HG02610 (cell line): ENCODE results near the gene MSN.
A peak's percentile ranks its signal among the peaks of the same experiment; 100 is the strongest.
"Not testable (repeated sequence)": the region's sequence is repeated elsewhere in the genome, so short reads cannot be mapped to it uniquely, and the experiment has no call there.

Experiments
- ATAC-seq: cut with Tn5 transposase; IDR thresholded peaks from one replicate; pipeline ENCODE4 v1.9.1; 2021; ENCODE audit warnings: mild to moderate bottlenecking, moderate library complexity; ENCODE audit not compliant: unreplicated experiment

MSN gene

DNA sequence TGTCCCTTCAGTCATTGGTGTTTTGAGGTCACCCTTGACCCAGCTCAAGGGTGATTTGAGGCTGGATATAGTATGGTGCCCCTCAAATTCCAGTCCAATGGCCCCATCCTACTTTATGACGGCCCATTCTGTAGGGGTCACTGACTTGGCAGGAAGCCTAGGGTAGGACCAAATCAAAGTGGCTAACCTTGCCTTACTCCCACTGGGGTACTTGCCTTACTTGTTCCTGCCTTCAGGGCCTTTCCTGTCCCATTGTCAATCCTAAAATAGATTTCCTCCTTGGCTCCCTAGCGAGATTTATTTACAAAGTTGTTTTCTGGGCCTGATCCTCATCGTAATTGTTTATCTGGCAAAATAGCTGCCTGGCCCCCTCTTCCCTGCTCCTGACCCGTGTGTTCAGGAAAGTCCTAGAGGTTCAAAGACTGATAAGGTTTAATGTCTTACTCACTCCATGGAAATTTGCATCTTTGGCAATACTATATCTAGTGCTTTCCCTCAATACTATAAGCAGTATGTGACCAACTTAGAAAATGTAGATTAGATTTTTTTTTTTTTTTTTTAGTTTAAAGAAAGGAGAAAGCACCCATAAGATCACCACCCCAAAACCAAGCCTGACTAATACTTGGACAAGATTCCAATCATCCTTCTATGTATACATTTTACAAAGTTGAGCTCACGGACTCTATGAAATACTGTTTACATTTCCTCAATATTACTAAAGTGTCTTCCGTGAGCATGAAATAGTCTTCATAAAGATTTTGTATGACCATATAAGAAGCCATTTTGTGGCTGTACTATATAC lies 44.8 kb downstream of the MSN start:
- ATAC-seq: no peak

DNA sequence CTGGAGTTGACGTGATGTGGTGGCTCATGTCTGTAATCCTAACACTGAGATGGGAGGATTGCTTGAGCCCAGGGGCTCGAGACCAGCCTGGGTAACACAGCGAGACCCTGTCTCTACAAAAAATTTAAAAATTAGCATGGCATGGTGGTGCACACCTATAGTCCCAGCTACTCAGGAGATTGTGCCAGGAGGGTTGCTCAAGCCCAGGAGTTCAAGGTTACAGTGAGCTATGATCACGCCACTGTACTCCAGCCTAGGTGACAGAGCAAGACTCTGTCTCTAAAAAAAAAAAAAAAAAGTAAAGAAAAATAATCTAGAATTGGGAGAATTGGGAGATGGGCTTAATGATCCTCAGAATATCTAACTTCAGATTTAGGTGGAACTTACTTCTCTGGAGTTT lies 51.1 kb downstream of the MSN start:
- ATAC-seq: no peak

DNA sequence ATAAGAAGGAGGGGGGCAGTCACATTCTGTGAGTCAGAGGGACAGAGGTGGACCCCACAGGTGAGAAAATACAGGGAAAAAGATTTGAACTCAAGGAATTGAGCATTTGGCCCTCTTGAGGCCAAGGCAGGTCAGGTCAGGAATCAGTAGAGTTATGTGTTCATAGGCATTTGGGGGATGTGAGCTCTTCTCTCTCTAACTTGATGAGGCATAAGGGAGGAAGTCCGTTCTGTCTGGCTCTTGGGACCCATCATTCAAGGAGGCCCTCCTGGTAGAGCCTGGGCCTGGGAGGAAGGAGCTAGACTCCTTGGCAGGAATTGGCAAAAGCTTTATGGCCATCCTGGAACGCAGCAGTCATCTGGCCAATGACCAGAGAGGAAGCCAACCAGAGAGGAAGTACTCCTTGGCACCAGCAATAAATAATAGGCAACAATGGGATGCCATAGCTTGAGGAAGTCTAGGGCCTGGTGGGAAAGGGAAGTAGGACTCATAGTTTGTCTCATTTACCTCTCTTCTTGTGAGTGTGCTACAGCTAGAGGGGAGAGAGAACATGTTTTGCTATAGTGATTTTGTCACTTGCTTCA lies 53.0 kb downstream of the MSN start:
- no peak for ATAC-seq

DNA sequence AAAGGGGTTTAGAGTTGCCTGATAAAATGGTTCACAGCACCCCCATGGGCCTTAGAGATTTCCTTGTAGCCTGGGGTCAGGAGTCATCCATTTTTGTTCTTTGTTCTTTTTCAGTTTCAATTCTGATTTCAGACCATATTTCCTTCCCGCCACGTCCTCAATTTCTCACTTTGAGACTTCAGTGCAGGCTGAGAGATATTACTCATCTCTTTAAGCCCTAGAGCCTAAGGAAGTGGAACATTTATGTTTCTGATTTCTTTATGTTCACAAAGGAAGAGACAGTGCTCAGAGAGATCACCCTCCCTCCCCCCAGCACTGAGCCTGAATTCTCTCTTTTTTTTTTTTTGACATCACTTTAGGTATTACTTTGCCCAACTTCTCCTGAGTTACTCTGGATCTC lies 56.3 kb downstream of the MSN start:
- ATAC-seq: peak; percentile 84

DNA sequence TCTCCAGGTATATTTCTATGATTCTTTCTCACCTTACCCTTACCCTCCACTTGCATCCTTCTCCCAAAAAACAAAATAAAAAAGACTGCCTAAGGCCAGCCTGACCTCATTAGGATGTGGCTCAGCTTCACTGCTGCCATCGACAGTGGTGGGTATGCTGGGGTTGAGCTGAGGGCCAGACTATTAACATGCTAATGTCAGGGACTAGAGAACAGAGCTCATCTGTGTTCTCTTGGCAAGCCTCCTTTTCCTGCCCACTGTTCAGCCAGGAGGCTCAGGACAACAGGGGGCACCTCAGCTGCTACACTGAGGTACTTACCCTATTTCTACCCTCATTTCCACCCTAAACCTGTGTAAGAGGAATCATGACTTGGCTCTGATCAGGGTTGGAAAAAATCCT lies 59.3 kb downstream of the MSN start:
- no peak for ATAC-seq

DNA sequence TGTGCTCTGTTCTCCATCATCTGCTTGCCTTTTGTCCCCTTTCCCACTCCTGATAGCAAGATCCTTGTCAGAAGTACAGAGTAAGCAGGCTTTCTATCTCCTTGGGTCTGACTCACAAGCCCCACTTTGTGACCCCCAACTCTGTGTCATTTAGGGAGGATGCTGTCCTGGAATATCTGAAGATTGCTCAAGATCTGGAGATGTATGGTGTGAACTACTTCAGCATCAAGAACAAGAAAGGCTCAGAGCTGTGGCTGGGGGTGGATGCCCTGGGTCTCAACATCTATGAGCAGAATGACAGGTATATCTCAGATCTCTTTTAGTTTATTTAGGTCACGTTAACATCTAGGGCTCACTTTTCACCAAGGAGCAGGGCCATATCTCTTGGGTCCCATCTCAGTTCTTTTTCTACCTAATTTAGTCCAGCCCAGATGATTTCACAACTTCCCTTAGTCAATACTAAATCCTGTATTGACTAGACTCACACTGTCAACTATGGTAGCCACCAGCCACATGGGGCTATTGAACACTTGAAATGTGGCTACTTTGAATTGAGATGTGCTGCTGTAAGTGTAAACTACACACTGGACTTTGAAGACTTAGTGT lies 64.3 kb downstream of the MSN start:
- peak; percentile 65 for ATAC-seq

DNA sequence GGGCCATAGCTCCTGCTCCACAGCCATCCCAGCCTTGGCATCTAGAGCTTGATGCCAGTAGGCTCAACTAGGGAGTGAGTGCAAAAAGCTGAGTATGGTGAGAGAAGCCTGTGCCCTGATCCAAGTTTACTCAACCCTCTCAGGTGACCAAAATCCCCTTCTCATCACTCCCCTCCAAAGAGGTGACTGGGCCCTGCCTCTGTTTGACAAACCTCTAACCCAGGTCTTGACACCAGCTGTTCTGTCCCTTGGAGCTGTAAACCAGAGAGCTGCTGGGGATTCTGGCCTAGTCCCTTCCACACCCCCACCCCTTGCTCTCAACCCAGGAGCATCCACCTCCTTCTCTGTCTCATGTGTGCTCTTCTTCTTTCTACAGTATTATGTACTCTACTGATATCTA lies 73.5 kb downstream of the MSN start:
- peak; percentile 30 for ATAC-seq

DNA sequence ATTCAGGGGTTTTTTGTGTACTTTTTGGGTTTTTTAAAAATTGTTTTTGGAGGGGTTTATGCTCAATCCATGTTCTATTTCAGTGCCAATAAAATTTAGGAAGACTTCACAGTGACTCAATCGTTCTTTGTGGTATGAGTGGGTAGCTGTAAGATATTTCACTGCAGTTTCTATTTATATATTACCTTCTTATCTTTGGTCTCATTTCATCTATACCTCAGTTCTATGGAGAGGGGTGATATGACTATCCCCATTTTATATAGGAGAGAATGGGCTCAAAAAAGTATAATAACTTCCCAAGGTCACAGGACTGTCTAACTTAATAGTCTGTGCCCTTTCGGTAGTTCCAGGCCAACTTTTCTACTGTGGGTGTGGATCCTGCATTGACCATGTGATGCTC lies 74.4 kb downstream of the MSN start:
- ATAC-seq: peak; percentile 33

DNA sequence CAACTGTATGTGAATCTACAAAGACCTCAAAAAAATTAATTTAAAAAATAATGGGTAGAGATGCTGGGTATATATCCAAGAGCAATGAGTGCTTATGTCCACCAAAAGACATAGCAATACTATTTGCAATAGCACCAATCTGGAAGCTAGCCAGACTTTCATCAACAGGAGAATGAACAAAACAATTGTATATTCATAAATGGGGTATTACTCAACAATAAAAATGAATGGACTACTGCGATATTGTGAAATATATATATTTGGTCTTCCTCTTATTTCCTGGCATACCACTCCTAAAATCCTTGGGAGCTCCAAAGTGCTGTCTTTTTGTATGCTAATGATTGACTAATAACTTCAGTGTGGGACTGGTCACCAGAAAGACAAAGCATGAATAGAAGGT lies 77.5 kb downstream of the MSN start:
- ATAC-seq: peak; percentile 32

DNA sequence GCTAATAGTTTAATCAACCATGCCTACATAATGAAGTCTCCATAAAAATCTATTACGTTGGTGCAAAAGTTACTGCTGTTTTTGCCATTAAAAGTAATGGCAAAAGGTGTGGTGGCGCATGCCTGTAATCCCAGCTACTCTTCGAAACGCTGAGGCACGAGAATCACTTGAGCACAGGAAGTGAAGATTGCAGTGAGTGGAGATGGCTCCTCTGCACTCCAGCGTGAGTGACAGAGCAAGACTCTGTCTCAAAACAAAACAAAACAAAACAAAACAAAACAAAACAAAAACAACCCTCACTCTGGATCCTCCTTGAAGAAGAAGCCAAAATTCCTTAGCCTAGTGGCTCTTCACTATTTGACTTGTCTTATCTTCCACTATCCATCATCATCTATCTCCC lies 78.0 kb downstream of the MSN start:
- ATAC-seq: peak; percentile 52

DNA sequence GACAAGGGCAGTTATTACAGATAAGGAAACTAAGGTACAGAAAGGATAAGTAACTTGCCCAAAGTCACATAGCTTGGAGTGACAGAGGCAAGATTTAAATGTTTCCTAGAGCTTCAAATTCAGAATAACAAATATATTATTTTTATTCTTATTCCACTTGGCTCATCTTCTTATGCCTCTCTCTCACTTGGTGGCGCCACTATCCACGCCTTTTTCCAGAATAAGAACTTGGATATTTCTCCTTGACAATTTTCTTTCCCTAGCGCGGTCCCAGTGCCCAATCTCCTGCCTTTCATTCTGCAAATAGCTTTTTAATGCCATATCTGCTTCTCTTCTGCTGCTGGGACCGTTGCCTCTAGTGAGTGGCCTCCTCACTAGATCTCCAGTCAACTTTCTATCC lies 78.5 kb downstream of the MSN start:
- ATAC-seq: no peak

DNA sequence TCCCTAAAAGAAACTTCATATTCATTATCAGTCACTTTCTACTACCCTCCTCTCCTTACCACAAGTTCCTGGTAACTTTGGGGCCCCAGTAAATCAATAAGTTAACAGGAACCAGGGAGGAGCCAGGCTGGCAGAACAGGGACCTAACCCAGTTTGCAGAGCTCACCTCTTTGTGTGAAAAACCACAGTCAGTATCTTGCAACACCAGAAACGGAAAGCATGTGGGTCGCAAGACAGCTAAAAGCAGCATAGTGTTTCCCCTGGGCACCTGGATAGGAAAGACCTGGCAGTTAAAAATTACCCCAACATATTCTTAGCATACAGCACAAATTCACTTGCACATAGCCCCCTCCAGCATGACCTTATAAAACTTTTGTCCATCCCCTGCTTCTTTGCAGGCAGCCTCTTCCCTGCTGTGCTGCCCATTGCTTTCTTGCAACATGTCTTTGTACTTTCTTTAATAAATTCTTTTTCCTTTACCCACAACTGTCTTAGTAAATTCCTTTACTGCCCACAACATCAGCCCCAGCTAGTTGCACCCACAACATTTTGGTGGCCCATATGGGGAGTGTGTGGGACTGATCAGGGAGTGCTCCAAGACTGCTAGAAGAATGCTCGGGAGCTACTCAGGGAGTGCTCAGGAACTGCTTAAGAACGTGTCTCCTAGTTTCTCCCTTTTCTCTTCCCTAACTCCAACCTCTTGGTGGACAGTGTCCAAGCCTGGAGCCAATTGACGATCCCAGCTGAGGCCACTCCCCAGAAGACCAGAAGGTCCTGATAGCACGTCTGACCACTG lies 83.4 kb downstream of the MSN start:
- peak; percentile 79 for ATAC-seq

DNA sequence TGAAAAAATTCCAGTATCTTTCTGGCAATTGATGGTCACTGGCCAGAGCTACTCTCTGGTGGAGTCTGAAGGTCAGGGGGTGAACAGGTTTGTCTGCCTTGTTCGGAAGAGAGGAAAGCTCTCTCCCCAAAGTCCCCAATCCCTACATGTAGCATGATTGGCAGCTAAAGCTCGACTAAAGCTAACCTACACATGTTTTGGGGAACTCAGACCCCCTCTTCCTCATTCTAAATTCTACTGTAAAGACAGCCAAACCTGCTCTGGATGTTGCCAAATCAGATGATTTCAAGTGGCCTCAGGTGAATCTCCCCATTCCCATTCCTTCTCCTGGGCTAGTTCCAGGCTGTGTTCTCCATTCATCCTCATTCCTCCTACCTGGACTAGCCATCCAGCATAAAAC lies 84.1 kb downstream of the MSN start:
- ATAC-seq: no peak

DNA sequence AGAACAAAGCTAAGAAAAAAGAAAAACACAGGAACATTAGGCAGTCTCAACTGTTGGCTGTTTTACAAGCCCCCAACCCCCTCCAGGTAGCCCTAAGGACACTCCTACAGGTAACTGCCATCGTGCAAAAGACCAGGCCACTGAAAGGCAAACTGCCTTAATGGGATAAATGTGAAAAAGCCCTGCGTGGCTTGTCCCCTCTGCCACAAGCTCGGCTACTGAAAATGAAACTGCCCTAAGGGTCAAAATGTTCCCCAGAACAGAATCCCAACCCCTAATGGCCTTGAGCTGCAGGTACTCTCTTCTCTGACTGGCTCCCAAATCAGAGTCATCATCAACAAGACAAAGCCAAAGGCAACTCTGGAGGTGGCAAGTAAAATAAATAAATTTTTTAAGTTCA lies 84.8 kb downstream of the MSN start:
- ATAC-seq: no peak

DNA sequence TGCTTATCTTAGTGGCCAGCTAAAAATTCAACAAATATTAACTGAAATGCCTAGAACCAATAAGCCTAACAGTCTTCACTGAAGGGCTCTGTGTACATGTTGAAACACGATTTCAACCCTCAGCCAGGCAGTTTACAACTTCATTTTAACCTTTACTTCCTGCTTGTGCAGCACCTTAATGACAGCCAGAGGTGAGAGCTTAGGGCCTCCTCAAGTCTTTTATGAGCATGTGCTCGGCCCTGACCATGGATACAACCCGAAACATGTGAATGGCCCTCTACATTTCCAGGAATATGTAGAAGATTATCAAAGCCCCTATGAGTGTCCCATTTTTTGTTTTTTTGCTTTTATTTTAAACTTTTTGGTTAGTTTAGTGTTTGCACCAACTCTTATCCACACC lies 88.3 kb downstream of the MSN start:
- ATAC-seq: no peak

DNA sequence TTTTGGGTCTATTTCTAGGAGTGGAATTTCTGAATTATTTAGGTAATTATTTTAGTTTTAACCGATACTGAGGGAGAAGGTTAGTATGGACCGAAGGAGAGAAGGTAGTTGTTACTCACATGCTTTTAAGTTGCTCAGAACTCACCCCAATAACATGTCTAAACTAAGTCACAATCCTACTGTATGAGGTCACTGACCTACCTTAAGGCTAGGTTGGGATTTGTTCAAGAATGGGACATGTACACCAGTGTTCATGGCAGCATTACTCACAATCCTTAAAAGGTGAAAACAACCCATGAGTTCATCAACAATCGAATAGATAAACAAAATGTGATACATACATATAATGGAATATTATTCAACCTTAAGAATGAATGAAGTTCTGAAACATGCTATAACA lies 90.5 kb downstream of the MSN start:
- ATAC-seq: no peak

DNA sequence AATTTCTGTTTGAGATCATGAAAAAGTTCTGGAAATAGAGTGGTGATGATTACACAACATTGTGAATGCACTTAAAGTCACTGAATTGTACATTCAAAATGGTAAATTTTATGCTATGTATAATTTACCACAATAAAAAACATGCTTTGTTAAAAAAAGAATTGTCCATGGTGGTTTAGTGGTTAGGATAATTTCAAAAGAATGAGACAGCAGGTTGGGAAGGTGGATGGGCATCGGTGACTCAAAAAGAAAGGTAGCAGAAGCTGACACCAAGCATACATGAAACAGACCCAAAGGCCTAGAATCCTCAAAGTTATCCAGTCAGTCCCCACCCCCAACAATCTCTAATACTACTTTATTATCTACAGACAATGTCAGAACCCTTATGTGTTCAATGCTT lies 91.1 kb downstream of the MSN start:
- ATAC-seq: no peak

DNA sequence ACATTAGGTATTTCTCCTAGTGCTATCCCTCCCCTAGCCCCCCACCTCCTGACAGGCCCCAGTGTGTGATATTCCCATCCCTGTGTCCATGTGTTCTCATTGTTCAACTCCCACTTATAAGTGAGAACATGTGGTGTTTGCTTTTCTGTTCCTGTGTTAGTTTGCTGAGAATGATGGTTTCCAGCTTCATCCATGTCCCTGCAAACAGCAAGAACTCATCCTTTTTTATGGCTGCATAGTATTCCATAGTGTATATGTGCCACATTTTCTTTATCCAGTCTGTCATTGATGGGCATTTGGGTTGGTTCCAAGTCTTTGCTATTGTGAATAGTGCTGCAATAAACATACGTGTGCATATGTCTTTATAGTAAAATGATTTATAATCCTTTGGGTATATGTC lies 92.1 kb downstream of the MSN start:
- not testable (repeated sequence) for ATAC-seq

DNA sequence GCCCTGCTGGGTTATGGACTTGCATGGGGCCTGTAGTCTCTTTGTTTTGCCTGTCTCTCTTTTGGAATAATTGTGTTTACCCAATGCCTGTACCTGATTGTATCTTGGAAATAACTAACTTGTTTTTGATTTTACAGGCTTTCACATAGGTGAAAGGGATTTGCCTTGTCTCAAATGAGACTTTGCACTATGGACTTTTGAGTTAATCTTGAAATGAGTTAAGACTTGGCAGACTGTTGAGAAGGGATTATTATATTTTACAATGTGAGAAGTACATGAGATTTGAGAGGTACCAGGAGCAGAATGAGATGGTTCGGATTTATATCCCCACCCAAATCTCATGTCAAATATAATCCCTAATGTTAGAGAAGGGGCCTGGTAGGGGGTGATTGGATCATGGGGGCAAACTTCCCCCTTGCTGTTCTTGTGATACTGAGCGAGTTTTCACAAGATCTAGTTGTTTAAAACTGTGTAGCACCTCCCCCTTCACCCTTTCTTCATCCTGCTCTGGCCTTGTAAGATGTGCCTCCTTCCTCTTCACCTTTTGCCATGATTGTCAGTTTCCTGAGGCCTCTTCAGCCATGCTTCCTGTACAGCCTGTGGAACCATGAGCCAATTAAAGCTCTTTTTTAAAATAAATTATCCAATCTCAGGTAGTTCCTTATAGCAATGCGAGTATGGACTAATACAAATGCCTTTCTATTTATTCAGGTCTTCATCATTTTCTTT lies 102.3 kb downstream of the MSN start:
- no peak for ATAC-seq

DNA sequence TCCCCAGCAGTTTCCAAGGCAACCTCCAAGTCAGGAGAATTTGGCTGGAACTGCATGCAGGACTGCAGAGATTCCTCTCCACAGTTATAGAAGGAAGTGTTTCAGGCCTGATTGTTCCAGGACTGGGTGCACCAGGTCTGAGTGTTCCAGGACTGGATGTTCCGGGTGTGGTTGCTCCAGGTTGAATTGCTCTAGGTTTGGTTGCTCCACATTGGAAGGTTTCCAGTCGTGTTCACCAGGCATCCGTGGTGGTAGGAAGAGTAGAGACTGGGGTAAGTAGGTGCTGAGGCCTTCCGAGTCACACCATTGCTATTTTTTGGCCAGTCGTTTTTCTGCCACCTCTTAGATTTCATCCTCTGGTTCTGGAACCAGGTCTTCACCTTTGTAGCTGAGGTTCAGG lies 105.4 kb downstream of the MSN start:
- ATAC-seq: no peak

DNA sequence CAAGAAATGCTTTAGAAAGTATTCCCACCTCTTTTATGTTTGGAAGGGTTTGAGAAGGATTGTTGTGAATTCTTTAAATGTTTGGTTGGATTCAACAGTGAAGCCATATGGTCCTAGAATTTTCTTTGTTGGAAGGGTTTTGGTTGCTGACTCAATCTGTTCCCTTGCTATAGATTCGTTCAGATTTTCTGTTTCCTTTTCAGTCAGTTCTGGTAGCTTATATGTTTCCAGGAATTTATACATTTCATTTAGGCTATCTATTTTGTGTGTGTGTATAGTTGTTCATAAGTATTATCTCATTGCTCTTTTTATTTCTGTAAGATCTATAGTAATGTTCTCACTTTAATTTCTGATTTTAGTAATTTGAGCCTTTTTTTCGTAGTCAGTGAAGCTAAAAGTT lies 114.4 kb downstream of the MSN start:
- ATAC-seq: no peak
